ENCODE measurements around the gene CHST12.

GRCh38 chr7:2487586-2488271 is 84.3 kb downstream of the CHST12 start:
- TF ChIP-seq EZH2 (IDR thresholded peaks at IDR 0.05; ENCODE audit: borderline replicate concordance, control insufficient read depth, low read depth, low read length) = no peak
- no peak for TF ChIP-seq NKRF (conservative IDR thresholded peaks at IDR 0.05)
- TF ChIP-seq EP300 (IDR thresholded peaks at IDR 0.05; ENCODE audit: borderline replicate concordance in 1 of 2, control insufficient read depth in 1 of 2, low read depth in 2 of 2, low read length in 2 of 2) = no peak
- TF ChIP-seq POLR2A (IDR thresholded peaks at IDR 0.05; ENCODE audit: low read depth, low read length) = no peak
- no peak for TF ChIP-seq YY1 (IDR thresholded peaks at IDR 0.05; ENCODE audit: low read depth, low read length)
- TF ChIP-seq SMAD1 (IDR thresholded peaks at IDR 0.05; ENCODE audit: low read depth, partially characterized antibody) = no peak
- TF ChIP-seq RCOR1 (conservative IDR thresholded peaks at IDR 0.05; ENCODE audit: low read depth, low read length) = no peak
- TF ChIP-seq E2F4 (IDR thresholded peaks at IDR 0.05; ENCODE audit: low read depth, low read length) = no peak
- TF ChIP-seq, protein P1, sequence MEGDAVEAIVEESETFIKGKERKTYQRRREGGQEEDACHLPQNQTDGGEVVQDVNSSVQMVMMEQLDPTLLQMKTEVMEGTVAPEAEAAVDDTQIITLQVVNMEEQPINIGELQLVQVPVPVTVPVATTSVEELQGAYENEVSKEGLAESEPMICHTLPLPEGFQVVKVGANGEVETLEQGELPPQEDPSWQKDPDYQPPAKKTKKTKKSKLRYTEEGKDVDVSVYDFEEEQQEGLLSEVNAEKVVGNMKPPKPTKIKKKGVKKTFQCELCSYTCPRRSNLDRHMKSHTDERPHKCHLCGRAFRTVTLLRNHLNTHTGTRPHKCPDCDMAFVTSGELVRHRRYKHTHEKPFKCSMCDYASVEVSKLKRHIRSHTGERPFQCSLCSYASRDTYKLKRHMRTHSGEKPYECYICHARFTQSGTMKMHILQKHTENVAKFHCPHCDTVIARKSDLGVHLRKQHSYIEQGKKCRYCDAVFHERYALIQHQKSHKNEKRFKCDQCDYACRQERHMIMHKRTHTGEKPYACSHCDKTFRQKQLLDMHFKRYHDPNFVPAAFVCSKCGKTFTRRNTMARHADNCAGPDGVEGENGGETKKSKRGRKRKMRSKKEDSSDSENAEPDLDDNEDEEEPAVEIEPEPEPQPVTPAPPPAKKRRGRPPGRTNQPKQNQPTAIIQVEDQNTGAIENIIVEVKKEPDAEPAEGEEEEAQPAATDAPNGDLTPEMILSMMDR (IDR thresholded peaks at IDR 0.05 in 2 of 3, conservative IDR thresholded peaks at IDR 0.05 in 1 of 3; ENCODE audit: control insufficient read depth in 2 of 3, extremely low read depth in 1 of 3, insufficient read depth in 1 of 3, low read depth in 3 of 3, low read length in 3 of 3) = no peak
- TF ChIP-seq NRF1 (conservative IDR thresholded peaks at IDR 0.05; ENCODE audit: low read depth, low read length) = no peak
- no peak for TF ChIP-seq SIX5 (IDR thresholded peaks at IDR 0.05; ENCODE audit: low read depth, low read length, severe bottlenecking)
- no peak for TF ChIP-seq NR2C2 (IDR thresholded peaks at IDR 0.05; ENCODE audit: borderline replicate concordance, control insufficient read depth, insufficient read length, low read depth)

Data from GM12878 (cell line).